A549 (cell line): Measurements from ENCODE around the gene VSIG4. TPM values are rescaled to one million over a fixed set of nuclear protein-coding genes. Genes with fewer than 3 reads are reported as not detected.

Source experiments
- ATAC-seq, 2 experiments: fragments of 200-7000 bp in 1 of 2; fragments of >200 bp in 1 of 2; cut with Nextera tagmentation in 1 of 2; cut with Tn5 transposase in 1 of 2; 3 replicates each; pipeline versions ENCODE4 v1.8.0 to v1.9.1; 2018 to 2020; ENCODE audit warnings: mild to moderate bottlenecking in 1 of 2, moderate library complexity in 1 of 2
- CTCF ChIA-PET: fragments of 300-600 bp; sonication (Branson Sonifier 250); formaldehyde crosslinking; extraction: SDS; loops from one replicate; lab custom pipeline; 2021; ENCODE audit warnings: antibody characterized with exemption, inconsistent platforms; lab: Yijun Ruan, JAX
- POLR2A ChIA-PET: fragments of 350-600 bp; formaldehyde crosslinking; extraction: SDS; loops from one replicate; lab custom pipeline; 2021; ENCODE audit warnings: antibody characterized with exemption, inconsistent platforms; lab: Yijun Ruan, JAX
- DNase-seq, 2 experiments: peaks; one replicate each; pipeline versions ENCODE4 v3.0.0 to v3.0.0-alpha.2; 2011 to 2016; ENCODE audit warnings: low read depth in 1 of 2, low spot score in 1 of 2
- FAIRE-seq: peaks from 2 replicates; lab custom pipeline; 2011; peaks lifted over from hg19 to GRCh38; lab: Jason Lieb, UNC
- H3K27ac ChIP-seq, 2 experiments: fragments of >200 bp; sonication (Bioruptor Twin); formaldehyde crosslinking; 3 replicates each; pipeline ENCODE4 v1.5.1; 2016 to 2017
- H3K4me1 ChIP-seq: fragments of >200 bp; sonication (Bioruptor Twin); formaldehyde crosslinking; 3 replicates; pipeline ENCODE4 v1.6.1; 2016
- H3K4me2 ChIP-seq: fragments of >200 bp; sonication (Bioruptor Twin); formaldehyde crosslinking; 3 replicates; pipeline ENCODE4 v1.6.1; 2016
- H3K4me3 ChIP-seq: fragments of >200 bp; sonication (Bioruptor Twin); formaldehyde crosslinking; 3 replicates; pipeline ENCODE4 v1.5.1; 2016
- H3K9me3 ChIP-seq: fragments of >200 bp; sonication (Bioruptor Twin); formaldehyde crosslinking; 3 replicates; pipeline ENCODE4 v1.6.1; 2016
- BHLHE40 ChIP-seq: IDR thresholded peaks from 2 replicates; pipeline ENCODE4 v1.6.1; 2012; ENCODE audit warnings: low read depth, low read length, inconsistent platforms
- CBX2 ChIP-seq: fragments of 200-600 bp; sonication (generic); IDR thresholded peaks from 2 replicates; pipeline ENCODE4 v1.6.1; 2016; ENCODE audit warnings: low read depth, mild to moderate bottlenecking, borderline replicate concordance
- CEBPB ChIP-seq, 2 experiments: fragments of >200 bp in 1 of 2; sonication (Bioruptor Twin) in 1 of 2; formaldehyde crosslinking in 1 of 2; IDR thresholded peaks; 2 replicates each; pipeline ENCODE4 v1.6.1; 2012 to 2016
- CHD2 ChIP-seq: fragments of 150-350 bp; IDR thresholded peaks from 2 replicates; pipeline ENCODE4 v1.6.1; 2014; ENCODE audit warnings: low read length; ENCODE audit not compliant: partially characterized antibody
- CHD4 ChIP-seq: fragments of 200-600 bp; sonication (generic); IDR thresholded peaks from 2 replicates; pipeline ENCODE4 v1.6.1; 2016; ENCODE audit warnings: antibody characterized with exemption, mild to moderate bottlenecking, borderline replicate concordance
- EP300 ChIP-seq, 2 experiments: fragments of >200 bp; sonication (Bioruptor Twin); formaldehyde crosslinking; IDR thresholded peaks; 2 replicates in 1 of 2; 3 replicates in 1 of 2; pipeline ENCODE4 v1.6.1; 2016 to 2017
- FOSL2 ChIP-seq, 2 experiments: fragments of 450-650 bp in 1 of 2; fragments of >200 bp in 1 of 2; sonication (Bioruptor Twin) in 1 of 2; formaldehyde crosslinking; IDR thresholded peaks; 2 replicates each; pipeline versions ENCODE4 v1.5.0 to v1.6.1; 2016 to 2020; ENCODE audit warnings: mild to moderate bottlenecking in 1 of 2, moderate library complexity in 1 of 2
- HOXA7 ChIP-seq: fragments of 250-450 bp; sonication (Bioruptor Pico); IDR thresholded peaks from 2 replicates; pipeline ENCODE4 v1.5.0; 2020; ENCODE audit warnings: mild to moderate bottlenecking, moderate library complexity
- HOXB13 ChIP-seq: fragments of 250-450 bp; sonication (Bioruptor Pico); IDR thresholded peaks from 2 replicates; pipeline ENCODE4 v1.5.0; 2020; ENCODE audit warnings: low read depth, mild to moderate bottlenecking, moderate library complexity
- JUNB ChIP-seq: fragments of >200 bp; sonication (Bioruptor Twin); formaldehyde crosslinking; IDR thresholded peaks from 2 replicates; pipeline ENCODE4 v1.6.1; 2016
- KDM1A ChIP-seq: fragments of 200-600 bp; sonication (generic); IDR thresholded peaks from 2 replicates; pipeline ENCODE4 v1.6.1; 2016; ENCODE audit warnings: low read depth, mild to moderate bottlenecking
- KDM5A ChIP-seq: fragments of 200-600 bp; sonication (generic); IDR thresholded peaks from 2 replicates; pipeline ENCODE4 v1.6.1; 2016; ENCODE audit warnings: antibody characterized with exemption, mild to moderate bottlenecking
- MAFK ChIP-seq: fragments of 450-650 bp; IDR thresholded peaks from 2 replicates; pipeline ENCODE4 v1.6.1; 2014; ENCODE audit not compliant: partially characterized antibody
- MAZ ChIP-seq: fragments of 150-350 bp; IDR thresholded peaks from 2 replicates; pipeline ENCODE4 v1.6.1; 2014; ENCODE audit warnings: antibody characterized with exemption, low read depth, low read length, borderline replicate concordance
- MYC ChIP-seq: IDR thresholded peaks from 2 replicates; pipeline ENCODE4 v1.6.1; 2012; ENCODE audit warnings: mild to moderate bottlenecking, inconsistent platforms, low read length, improper control_type of control experiment, borderline replicate concordance
- NPAS2 ChIP-seq: fragments of 250-450 bp; sonication (Bioruptor Pico); IDR thresholded peaks from 2 replicates; pipeline ENCODE4 v1.8.0; 2022; ENCODE audit warnings: mild to moderate bottlenecking, moderate library complexity, borderline replicate concordance
- NR3C1 ChIP-seq: fragments of >200 bp; sonication (Bioruptor Twin); formaldehyde crosslinking; IDR thresholded peaks from 3 replicates; pipeline ENCODE4 v1.6.1; 2017
- POLR2A ChIP-seq: IDR thresholded peaks from 2 replicates; pipeline ENCODE4 v1.6.1; 2012; ENCODE audit warnings: mild to moderate bottlenecking, low read length
- RCOR1 ChIP-seq: fragments of 150-350 bp; IDR thresholded peaks from 2 replicates; pipeline ENCODE4 v1.6.1; 2014; ENCODE audit warnings: antibody characterized with exemption, low read length, low read depth
- SMC3 ChIP-seq: fragments of >200 bp; sonication (Bioruptor Twin); formaldehyde crosslinking; IDR thresholded peaks from 3 replicates; pipeline ENCODE4 v1.6.1; 2018; ENCODE audit warnings: inconsistent platforms
- TFCP2L1 ChIP-seq: fragments of 250-450 bp; sonication (Bioruptor Pico); IDR thresholded peaks from 2 replicates; pipeline ENCODE4 v1.5.0; 2021; ENCODE audit warnings: mild to moderate bottlenecking
- ZC3H11A ChIP-seq: fragments of 450-650 bp; IDR thresholded peaks from 2 replicates; pipeline ENCODE4 v1.6.1; 2014; ENCODE audit warnings: antibody characterized with exemption, mild to moderate bottlenecking
- ZNF302 ChIP-seq: fragments of 250-450 bp; sonication (Bioruptor Pico); IDR thresholded peaks from 2 replicates; pipeline ENCODE4 v1.9.0; 2021; ENCODE audit warnings: inconsistent platforms, mild to moderate bottlenecking, moderate library complexity
- WGBS: methylation state at CpG from one replicate; pipeline ENCODE4 v1.1.6; 2017; ENCODE audit errors: missing lambda C conversion rate; 5-methylcytosine and 5-hydroxymethylcytosine counted together
- polyA plus RNA-seq, 4 experiments: library from polyadenylated mRNA; depleted of rRNA in 3 of 4; stranded (reverse); fragments of >200 nt; fragmentation: RNase III in 1 of 4; extraction: RNeasy Plus Mini Kit Qiagen cat#74134 plus additional on column Dnase treatment in 1 of 4; gene quantifications; 2 replicates in 3 of 4; 3 replicates in 1 of 4; pipeline ENCODE4 v1.2.3, GENCODE V29; 2011 to 2017
- TF ChIP-seq, protein P1 (sequence below): IDR thresholded peaks from 2 replicates; pipeline ENCODE4 v1.6.1; 2012
- TF ChIP-seq, protein P2 (sequence below): fragments of >200 bp; sonication (Bioruptor Twin); formaldehyde crosslinking; IDR thresholded peaks from 2 replicates; pipeline ENCODE4 v1.6.1; 2016
- TF ChIP-seq, protein P3 (sequence below): fragments of 150-350 bp; IDR thresholded peaks from 2 replicates; pipeline ENCODE4 v1.6.1; 2014; ENCODE audit warnings: low read depth, mild to moderate bottlenecking, low read length
- TF ChIP-seq, protein P4 (sequence below): fragments of >200 bp; sonication (Bioruptor Twin); formaldehyde crosslinking; IDR thresholded peaks from 3 replicates; pipeline ENCODE4 v1.5.1; 2016
- TF ChIP-seq, protein P5 (sequence below): fragments of >200 bp; sonication (Bioruptor Twin); formaldehyde crosslinking; IDR thresholded peaks from 3 replicates; pipeline ENCODE4 v1.6.1; 2016

Gene VSIG4
- polyA plus RNA-seq, 2 of the 4 experiments (the other 2 are of a cell fraction): not detected

DNA sequence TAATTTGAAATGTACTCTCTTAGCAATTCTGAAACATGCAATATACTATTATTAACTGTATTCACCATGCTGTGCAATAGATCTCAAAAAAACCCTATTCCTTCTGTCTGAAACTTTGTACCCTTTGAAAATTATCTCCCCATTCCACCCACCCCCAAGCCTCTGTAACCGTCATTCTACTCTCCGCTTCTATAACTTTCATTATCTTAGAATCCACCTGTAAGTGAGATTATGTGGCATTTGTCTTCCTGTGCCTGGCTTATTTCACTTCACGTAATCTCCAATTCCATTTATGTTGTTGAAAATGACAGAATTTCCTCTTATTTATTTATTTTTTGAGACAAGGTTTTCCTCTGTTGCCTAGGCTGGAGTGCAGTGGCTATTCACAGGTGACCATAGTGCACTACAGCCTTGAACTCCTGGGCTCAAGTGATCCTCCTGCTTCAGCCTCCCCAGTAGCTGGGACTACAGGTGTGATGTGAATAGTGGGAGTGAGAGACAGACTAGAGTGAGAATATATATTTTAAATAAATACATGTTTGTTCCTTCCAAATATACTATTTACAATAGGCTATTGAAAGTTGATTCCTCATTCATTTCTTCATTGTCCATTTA, 30.5 kb downstream of the VSIG4 start:
- Histone ChIP-seq H3K4me1 (no peaks in the 10 kb centered on the region), H3K27ac (no peak overlapping the region), H3K4me3 (no peak overlapping the region), H3K9me3 (no peaks in the 10 kb centered on the region), H3K4me2 (no peak overlapping the region)
- ChIA-PET POLR2A (no interaction called here), CTCF (no interaction called here)
- WGBS: 56% methylated on average over 3 of the region's 3 CpGs
- FAIRE-seq: no peak
- no peak for DNase-seq
- ATAC-seq: no peak
- TF ChIP-seq MYC (no peak), NPAS2 (CRISPR knock-in tag) (no peak), MAZ (no peak), FOSL2 (IDR thresholded peaks at IDR 0.05) (no peak), FOSL2 (CRISPR knock-in tag; IDR thresholded peaks at IDR 0.05) (no peak), MAFK (no peak), EP300 (IDR thresholded peaks at IDR 0.05) (no peak), BHLHE40 (no peak), TFCP2L1 (no peak), CBX2 (no peak), HOXA7 (no peak), HOXB13 (CRISPR knock-in tag) (no peak), KDM1A (no peak), POLR2A (no peak)
- TF ChIP-seq, protein P1, sequence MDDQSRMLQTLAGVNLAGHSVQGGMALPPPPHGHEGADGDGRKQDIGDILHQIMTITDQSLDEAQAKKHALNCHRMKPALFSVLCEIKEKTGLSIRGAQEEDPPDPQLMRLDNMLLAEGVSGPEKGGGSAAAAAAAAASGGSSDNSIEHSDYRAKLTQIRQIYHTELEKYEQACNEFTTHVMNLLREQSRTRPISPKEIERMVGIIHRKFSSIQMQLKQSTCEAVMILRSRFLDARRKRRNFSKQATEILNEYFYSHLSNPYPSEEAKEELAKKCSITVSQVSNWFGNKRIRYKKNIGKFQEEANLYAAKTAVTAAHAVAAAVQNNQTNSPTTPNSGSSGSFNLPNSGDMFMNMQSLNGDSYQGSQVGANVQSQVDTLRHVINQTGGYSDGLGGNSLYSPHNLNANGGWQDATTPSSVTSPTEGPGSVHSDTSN: no peak
- TF ChIP-seq, protein P2, sequence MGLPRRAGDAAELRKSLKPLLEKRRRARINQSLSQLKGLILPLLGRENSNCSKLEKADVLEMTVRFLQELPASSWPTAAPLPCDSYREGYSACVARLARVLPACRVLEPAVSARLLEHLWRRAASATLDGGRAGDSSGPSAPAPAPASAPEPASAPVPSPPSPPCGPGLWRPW: no peak
- TF ChIP-seq, protein P3, sequence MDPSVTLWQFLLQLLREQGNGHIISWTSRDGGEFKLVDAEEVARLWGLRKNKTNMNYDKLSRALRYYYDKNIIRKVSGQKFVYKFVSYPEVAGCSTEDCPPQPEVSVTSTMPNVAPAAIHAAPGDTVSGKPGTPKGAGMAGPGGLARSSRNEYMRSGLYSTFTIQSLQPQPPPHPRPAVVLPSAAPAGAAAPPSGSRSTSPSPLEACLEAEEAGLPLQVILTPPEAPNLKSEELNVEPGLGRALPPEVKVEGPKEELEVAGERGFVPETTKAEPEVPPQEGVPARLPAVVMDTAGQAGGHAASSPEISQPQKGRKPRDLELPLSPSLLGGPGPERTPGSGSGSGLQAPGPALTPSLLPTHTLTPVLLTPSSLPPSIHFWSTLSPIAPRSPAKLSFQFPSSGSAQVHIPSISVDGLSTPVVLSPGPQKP: no peak

DNA sequence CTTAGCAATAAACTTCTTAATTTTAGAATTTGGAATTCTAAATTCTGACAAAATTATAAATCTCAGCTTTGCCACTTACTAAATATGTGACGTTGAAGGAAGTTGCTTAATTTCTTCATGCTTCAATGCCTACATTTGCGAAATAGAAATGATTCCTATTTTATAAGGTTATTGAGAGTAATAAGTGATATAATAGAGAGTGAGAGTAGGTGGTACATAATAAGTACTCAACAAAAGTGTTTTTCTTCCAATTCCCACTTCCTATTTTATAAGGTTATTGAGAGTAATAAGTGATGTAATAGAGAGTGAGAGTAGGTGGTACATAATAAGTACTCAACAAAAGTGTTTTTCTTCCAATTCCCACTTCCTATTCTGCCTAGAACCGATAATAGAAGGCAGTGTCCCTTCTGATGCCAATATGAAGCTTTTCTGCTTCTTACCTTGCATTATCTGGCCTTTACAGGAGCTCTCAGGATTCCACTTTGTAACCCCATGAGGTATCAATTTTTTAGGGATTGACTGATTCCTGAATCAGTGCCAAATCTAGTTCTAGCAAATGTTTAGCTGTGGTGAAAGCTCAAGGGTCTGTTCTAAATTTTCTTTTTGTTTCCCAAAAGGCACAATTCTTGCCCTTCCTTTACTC, 31.4 kb downstream of the VSIG4 start:
- no peak for ATAC-seq
- TF ChIP-seq RCOR1 (no peak), HOXA7 (no peak), KDM5A (no peak), ZC3H11A (no peak), SMC3 (no peak), CBX2 (no peak), JUNB (no peak), CEBPB (IDR thresholded peaks at IDR 0.05) (no peak), NR3C1 (no peak), POLR2A (no peak), BHLHE40 (no peak), MYC (no peak), ZNF302 (CRISPR knock-in tag) (no peak), CHD4 (no peak), CHD2 (no peak)
- TF ChIP-seq, protein P4, sequence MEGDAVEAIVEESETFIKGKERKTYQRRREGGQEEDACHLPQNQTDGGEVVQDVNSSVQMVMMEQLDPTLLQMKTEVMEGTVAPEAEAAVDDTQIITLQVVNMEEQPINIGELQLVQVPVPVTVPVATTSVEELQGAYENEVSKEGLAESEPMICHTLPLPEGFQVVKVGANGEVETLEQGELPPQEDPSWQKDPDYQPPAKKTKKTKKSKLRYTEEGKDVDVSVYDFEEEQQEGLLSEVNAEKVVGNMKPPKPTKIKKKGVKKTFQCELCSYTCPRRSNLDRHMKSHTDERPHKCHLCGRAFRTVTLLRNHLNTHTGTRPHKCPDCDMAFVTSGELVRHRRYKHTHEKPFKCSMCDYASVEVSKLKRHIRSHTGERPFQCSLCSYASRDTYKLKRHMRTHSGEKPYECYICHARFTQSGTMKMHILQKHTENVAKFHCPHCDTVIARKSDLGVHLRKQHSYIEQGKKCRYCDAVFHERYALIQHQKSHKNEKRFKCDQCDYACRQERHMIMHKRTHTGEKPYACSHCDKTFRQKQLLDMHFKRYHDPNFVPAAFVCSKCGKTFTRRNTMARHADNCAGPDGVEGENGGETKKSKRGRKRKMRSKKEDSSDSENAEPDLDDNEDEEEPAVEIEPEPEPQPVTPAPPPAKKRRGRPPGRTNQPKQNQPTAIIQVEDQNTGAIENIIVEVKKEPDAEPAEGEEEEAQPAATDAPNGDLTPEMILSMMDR: no peak
- TF ChIP-seq, protein P5, sequence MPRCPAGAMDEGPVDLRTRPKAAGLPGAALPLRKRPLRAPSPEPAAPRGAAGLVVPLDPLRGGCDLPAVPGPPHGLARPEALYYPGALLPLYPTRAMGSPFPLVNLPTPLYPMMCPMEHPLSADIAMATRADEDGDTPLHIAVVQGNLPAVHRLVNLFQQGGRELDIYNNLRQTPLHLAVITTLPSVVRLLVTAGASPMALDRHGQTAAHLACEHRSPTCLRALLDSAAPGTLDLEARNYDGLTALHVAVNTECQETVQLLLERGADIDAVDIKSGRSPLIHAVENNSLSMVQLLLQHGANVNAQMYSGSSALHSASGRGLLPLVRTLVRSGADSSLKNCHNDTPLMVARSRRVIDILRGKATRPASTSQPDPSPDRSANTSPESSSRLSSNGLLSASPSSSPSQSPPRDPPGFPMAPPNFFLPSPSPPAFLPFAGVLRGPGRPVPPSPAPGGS: no peak
- FAIRE-seq: peak; percentile 98

More for the DNA sequence above, 31.4 kb downstream of the VSIG4 start:
- no peak overlapping the region for H3K4me3 ChIP-seq
- no peak for DNase-seq
- no peaks in the 10 kb centered on the region for H3K4me1 ChIP-seq
- no peak overlapping the region for H3K4me2 ChIP-seq
- H3K9me3 ChIP-seq: no peaks in the 10 kb centered on the region
- CTCF ChIA-PET: no interaction called here
- POLR2A ChIA-PET: no interaction called here
- H3K27ac ChIP-seq: no peak overlapping the region
- WGBS: 25% methylated on average over 3 of the region's 3 CpGs
